ENCODE measurements around the gene SKOR1.

Gene SKOR1

GRCh38 chr15:67815036-67815592, 10.2 kb upstream of the SKOR1 start:
- no peak overlapping the region for H3K4me3 ChIP-seq

GRCh38 chr15:67816668-67817067, 8.6 kb upstream of the SKOR1 start:
- Histone ChIP-seq H3K4me3 (no peak overlapping the region), H3K27ac (no peak overlapping the region)

More at GRCh38 chr15:67815036-67815592, 10.2 kb upstream of the SKOR1 start:
- no peak overlapping the region for H3K27ac ChIP-seq

- Histone ChIP-seq H3K27ac (no peak overlapping the region), H3K4me3 (no peak overlapping the region)
Observed at GRCh38 chr15:67818464-67818863, 6.8 kb upstream of the SKOR1 start.

DNA sequence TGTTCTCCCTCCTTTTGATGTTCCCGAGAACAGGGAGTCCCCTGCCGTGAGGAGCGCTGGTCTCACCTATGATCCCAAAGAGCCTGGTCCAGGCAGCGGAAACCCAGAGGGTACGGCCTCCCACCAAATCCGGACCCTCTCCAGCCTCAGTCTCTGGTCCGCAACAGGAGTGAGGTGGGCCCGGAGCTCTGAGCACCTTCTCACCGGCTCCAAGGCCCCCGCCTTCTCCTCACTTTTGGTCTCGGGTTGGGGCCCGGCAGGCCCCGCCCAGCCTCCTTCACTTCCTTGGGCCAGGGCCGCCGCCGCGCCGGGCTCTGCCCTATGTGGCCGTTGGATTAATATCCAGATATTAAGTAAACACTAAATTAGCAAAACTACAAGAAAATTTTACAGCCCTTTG, 5.7 kb upstream of the SKOR1 start:
- Histone ChIP-seq H3K4me3 (no peak overlapping the region), H3K27ac (no peak overlapping the region)

GRCh38 chr15:67820122-67820991, 5.0 kb upstream of the SKOR1 start:
- no peak overlapping the region for H3K27ac ChIP-seq
- H3K4me3 ChIP-seq: no peak overlapping the region

GRCh38 chr15:67820992-67821783, 4.1 kb upstream of the SKOR1 start:
- Histone ChIP-seq H3K4me3 (no peak overlapping the region), H3K27ac (no peak overlapping the region)

- Histone ChIP-seq H3K27ac (no peak overlapping the region), H3K4me3 (no peak overlapping the region)
Observed at GRCh38 chr15:67821784-67822440, 3.4 kb upstream of the SKOR1 start.

DNA sequence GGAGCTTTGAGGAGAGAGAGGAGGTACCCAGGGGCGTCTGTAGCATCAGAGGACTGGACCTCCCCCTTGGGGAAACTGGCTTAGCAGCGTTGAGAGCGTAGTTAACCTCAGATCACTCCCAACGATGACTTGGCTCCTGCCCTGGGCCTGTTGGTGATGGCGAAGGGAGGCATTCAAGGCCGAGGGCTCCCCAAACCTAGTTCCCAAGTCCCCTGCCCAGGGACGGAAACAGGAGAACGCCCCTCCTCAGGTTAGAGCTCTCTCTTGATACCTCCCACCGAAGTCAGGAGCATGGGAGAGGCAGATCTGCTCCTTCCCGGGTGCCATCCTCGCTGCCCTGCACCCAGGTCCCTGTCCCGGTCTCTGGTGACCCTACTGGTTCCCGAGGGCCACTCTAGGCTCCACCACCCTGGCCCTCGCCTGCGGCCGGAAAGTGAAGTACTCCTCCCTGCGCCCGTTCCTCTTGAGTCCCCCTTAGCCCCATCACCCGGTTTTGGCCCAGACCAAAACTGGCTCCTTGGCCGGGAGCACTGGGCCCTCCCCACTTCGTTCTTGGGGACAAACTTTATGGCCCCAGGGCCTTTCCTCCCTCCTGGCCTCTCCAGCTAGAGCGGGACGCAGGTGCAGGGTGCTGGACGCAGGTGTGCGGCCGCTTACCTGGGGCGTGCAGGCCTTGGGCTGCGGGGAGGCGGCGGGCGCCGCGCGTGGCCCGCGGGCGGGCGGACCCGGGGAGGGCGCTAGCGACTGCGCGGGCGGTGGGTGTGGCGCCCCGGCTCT, 2.6 kb upstream of the SKOR1 start:
- Histone ChIP-seq H3K27ac (no peak overlapping the region), H3K4me3 (peak overlapping the region in 3 of 7 experiments; percentile 9 to 34 (median 19))

GRCh38 chr15:67823314-67824196, 1.8 kb upstream of the SKOR1 start:
- no peak overlapping the region for H3K27ac ChIP-seq
- H3K4me3 ChIP-seq: peak overlapping the region in 4 of 7 experiments; percentile 4 to 34 (median 14)

DNA sequence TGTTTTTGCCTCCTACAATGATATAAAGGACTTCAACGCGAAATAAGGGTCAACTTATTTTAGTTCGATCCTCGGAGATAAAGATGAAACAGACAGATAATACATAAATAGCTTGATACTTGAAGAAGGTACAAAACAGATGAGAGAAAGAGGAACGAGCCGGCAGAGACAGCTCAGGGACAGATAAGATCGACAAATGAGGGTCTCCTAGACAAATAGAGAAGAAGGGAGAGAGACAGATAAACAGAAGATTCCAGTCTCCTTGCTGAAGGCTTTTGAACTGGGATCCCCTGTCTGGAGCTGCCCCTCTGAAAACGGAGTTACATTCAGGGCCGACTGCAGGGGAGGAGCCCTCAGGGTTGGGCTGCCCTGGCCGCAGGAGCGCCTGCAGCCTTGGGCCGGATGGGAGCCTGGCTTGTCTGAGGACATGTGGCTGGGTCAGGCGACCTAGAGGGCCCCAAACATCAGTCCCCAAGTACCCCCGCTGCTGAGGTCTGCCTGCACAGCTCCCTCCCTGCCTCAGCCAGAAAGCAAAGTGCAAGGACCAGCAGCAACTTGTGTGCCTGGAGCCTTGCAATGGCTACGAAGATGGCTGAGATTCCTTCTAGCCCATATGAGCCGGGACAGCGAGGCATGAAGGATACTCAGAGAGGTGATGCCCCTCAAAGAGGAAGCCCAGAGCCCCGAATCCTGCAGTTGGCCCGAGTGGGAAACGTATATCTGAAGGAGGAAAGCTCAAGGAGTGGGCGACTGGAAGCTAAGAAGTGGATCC, 926 bp upstream of the SKOR1 start:
- Histone ChIP-seq H3K4me3 (no peak overlapping the region), H3K27ac (no peak overlapping the region)

- H3K4me3 ChIP-seq: peak overlapping the region in 2 of 7 experiments; percentile 13 to 26
- no peak overlapping the region for H3K27ac ChIP-seq
Observed at GRCh38 chr15:67825881-67826716, 790 bp downstream of the SKOR1 start.

DNA sequence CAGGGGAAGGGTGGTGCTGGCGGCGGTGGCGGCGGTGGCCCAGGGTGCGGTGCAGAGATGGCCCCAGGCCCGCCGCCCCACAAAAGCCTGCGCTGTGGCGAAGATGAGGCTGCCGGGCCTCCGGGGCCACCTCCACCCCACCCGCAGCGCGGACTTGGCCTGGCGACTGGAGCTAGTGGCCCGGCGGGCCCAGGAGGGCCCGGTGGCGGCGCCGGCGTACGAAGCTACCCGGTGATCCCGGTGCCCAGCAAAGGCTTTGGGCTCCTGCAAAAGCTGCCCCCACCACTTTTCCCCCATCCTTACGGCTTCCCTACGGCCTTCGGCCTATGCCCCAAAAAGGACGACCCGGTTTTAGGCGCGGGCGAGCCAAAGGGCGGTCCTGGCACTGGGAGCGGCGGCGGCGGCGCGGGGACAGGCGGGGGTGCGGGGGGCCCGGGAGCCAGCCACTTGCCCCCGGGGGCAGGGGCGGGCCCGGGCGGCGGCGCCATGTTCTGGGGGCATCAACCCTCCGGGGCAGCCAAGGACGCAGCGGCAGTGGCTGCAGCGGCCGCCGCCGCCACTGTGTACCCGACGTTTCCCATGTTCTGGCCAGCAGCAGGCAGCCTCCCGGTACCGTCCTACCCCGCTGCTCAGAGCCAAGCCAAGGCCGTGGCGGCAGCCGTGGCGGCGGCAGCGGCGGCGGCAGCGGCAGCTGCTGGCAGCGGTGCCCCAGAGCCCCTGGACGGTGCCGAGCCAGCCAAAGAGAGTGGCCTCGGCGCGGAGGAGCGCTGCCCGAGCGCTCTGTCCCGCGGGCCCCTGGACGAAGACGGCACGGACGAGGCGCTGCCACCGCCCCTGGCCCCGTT, 1.6 kb downstream of the SKOR1 start:
- Histone ChIP-seq H3K4me3 (no peak overlapping the region), H3K27ac (no peak overlapping the region)

DNA sequence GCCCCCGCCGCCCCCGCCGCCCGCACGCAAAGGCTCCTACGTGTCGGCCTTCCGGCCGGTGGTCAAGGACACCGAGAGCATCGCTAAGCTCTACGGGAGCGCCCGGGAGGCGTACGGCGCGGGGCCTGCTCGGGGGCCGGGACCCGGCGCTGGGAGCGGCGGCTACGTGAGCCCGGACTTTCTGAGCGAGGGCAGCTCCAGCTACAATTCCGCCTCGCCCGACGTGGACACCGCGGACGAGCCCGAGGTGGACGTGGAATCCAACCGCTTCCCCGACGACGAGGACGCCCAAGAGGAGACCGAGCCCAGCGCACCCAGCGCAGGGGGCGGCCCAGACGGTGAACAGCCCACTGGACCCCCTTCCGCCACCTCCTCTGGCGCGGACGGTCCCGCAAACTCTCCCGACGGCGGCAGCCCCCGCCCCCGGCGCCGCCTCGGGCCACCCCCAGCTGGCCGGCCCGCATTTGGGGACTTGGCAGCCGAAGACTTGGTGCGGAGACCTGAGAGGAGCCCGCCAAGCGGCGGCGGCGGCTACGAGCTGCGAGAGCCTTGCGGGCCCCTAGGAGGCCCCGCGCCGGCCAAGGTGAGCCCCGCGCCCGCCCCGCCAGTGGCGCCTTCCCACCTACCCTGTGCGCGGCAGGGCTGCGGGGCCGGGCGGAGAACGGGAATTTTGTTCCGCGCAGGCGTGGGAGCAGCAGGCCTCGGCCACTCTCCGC, 2.4 kb downstream of the SKOR1 start:
- Histone ChIP-seq H3K27ac (no peak overlapping the region), H3K4me3 (peak overlapping the region in 4 of 7 experiments; percentile 3 to 32 (median 12))

- H3K27ac ChIP-seq: no peak overlapping the region
- H3K4me3 ChIP-seq: peak overlapping the region in 4 of 7 experiments; percentile 3 to 32 (median 12)
Observed at GRCh38 chr15:67828278-67828968, 3.1 kb downstream of the SKOR1 start.
